Neural cell (in vitro differentiated cells): Measurements from ENCODE around the gene YAE1.

Experiments
- EZH2 ChIP-seq: fragments of 200-600, 300-800 bp; shearing (Covaris generic), sonication (generic); IDR thresholded peaks from 2 replicates; pipeline ENCODE4 v1.6.1; 2014; ENCODE audit warnings: antibody characterized with exemption, low read length, borderline replicate concordance, mild to moderate bottlenecking; ENCODE audit not compliant: insufficient read depth, poor library complexity, severe bottlenecking
- POLR2AphosphoS5 ChIP-seq: IDR thresholded peaks from 2 replicates; pipeline ENCODE4 v1.6.1; 2012
- RAD21 ChIP-seq: fragments of 450-650 bp; conservative IDR thresholded peaks from 2 replicates; pipeline ENCODE4 v1.6.1; 2014; ENCODE audit warnings: antibody characterized with exemption, mild to moderate bottlenecking, moderate library complexity
- TF ChIP-seq, protein P1 (sequence below): fragments of 450-650 bp; IDR thresholded peaks from 2 replicates; pipeline ENCODE4 v1.5.1; 2014; ENCODE audit warnings: antibody characterized with exemption, mild to moderate bottlenecking, moderate library complexity; ENCODE audit not compliant: poor library complexity, severe bottlenecking
- TF ChIP-seq, protein P2 (sequence below): IDR thresholded peaks from 2 replicates; pipeline ENCODE4 v1.6.1; 2012; ENCODE audit warnings: borderline replicate concordance

DNA sequence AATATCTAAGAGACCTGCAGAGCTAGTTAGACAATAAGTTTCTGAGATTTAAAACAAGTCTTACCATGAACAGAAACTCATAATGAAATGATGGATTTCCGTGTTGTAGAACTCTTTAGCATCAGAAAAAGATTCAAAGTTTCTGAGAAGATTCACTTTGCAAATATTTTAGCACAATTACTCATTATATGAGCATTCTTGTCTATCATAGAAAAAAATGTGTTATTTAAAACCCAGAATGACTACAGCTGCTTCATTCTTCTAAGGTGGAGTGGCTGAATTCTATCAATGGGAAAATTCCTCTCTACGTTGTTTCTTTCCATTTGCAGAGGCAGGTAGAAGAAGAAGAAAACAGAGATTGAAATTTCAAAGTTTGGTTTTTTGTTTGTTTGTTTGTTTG is 36.1 kb downstream of the YAE1 start:
- TF ChIP-seq, protein P1, sequence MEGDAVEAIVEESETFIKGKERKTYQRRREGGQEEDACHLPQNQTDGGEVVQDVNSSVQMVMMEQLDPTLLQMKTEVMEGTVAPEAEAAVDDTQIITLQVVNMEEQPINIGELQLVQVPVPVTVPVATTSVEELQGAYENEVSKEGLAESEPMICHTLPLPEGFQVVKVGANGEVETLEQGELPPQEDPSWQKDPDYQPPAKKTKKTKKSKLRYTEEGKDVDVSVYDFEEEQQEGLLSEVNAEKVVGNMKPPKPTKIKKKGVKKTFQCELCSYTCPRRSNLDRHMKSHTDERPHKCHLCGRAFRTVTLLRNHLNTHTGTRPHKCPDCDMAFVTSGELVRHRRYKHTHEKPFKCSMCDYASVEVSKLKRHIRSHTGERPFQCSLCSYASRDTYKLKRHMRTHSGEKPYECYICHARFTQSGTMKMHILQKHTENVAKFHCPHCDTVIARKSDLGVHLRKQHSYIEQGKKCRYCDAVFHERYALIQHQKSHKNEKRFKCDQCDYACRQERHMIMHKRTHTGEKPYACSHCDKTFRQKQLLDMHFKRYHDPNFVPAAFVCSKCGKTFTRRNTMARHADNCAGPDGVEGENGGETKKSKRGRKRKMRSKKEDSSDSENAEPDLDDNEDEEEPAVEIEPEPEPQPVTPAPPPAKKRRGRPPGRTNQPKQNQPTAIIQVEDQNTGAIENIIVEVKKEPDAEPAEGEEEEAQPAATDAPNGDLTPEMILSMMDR = no peak
- TF ChIP-seq POLR2AphosphoS5 (no peak), RAD21 (no peak), EZH2 (no peak)
- TF ChIP-seq, protein P2, sequence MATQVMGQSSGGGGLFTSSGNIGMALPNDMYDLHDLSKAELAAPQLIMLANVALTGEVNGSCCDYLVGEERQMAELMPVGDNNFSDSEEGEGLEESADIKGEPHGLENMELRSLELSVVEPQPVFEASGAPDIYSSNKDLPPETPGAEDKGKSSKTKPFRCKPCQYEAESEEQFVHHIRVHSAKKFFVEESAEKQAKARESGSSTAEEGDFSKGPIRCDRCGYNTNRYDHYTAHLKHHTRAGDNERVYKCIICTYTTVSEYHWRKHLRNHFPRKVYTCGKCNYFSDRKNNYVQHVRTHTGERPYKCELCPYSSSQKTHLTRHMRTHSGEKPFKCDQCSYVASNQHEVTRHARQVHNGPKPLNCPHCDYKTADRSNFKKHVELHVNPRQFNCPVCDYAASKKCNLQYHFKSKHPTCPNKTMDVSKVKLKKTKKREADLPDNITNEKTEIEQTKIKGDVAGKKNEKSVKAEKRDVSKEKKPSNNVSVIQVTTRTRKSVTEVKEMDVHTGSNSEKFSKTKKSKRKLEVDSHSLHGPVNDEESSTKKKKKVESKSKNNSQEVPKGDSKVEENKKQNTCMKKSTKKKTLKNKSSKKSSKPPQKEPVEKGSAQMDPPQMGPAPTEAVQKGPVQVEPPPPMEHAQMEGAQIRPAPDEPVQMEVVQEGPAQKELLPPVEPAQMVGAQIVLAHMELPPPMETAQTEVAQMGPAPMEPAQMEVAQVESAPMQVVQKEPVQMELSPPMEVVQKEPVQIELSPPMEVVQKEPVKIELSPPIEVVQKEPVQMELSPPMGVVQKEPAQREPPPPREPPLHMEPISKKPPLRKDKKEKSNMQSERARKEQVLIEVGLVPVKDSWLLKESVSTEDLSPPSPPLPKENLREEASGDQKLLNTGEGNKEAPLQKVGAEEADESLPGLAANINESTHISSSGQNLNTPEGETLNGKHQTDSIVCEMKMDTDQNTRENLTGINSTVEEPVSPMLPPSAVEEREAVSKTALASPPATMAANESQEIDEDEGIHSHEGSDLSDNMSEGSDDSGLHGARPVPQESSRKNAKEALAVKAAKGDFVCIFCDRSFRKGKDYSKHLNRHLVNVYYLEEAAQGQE = no peak
